ENCODE data around the gene TRAPPC12.

The TRAPPC12 gene

GRCh38 chr2:3338340-3338739 is 41.2 kb upstream of the TRAPPC12 start:
- H3K4me1 ChIP-seq (ENCODE audit: low read depth, poor library complexity, severe bottlenecking) = no peaks in the 10 kb centered on the region
- no peak overlapping the region for H3K4me3 ChIP-seq (IDR thresholded peaks at IDR 0.05; ENCODE audit: insufficient read depth, low read depth, low read length)
- no peak overlapping the region for H3K9ac ChIP-seq
- no peaks in the 10 kb centered on the region for H3K79me2 ChIP-seq (ENCODE audit: insufficient read depth, low read depth)
- H3K27ac ChIP-seq = no peak overlapping the region
- no peak overlapping the region for H3K4me2 ChIP-seq
- no peak for TF ChIP-seq CTCF (conservative IDR thresholded peaks at IDR 0.05; ENCODE audit: low read depth, low read length)
- no peak overlapping the region for H2AFZ ChIP-seq (ENCODE audit: low read depth)
- H4K20me1 ChIP-seq (ENCODE audit: insufficient read depth) = no peaks in the 10 kb centered on the region
- no peaks in the 10 kb centered on the region for H3K27me3 ChIP-seq (ENCODE audit: insufficient read depth, low read depth)
- H3K36me3 ChIP-seq (ENCODE audit: insufficient read depth) = no peaks in the 10 kb centered on the region

- H3K27me3 ChIP-seq (ENCODE audit: insufficient read depth, low read depth) = no peaks in the 10 kb centered on the region
- H3K4me1 ChIP-seq (ENCODE audit: low read depth, poor library complexity, severe bottlenecking) = no peaks in the 10 kb centered on the region
- no peak overlapping the region for H3K4me3 ChIP-seq (IDR thresholded peaks at IDR 0.05; ENCODE audit: insufficient read depth, low read depth, low read length)
- H4K20me1 ChIP-seq (ENCODE audit: insufficient read depth) = no peaks in the 10 kb centered on the region
- H2AFZ ChIP-seq (ENCODE audit: low read depth) = no peak overlapping the region
- no peak overlapping the region for H3K9ac ChIP-seq
- H3K36me3 ChIP-seq (ENCODE audit: insufficient read depth) = no peaks in the 10 kb centered on the region
- no peak overlapping the region for H3K4me2 ChIP-seq
- H3K27ac ChIP-seq = no peak overlapping the region
- no peak for TF ChIP-seq CTCF (conservative IDR thresholded peaks at IDR 0.05; ENCODE audit: low read depth, low read length)
- no peaks in the 10 kb centered on the region for H3K79me2 ChIP-seq (ENCODE audit: insufficient read depth, low read depth)
Measured at GRCh38 chr2:3340144-3340543, 39.4 kb upstream of the TRAPPC12 start.

GRCh38 chr2:3341336-3341735 is 38.2 kb upstream of the TRAPPC12 start:
- TF ChIP-seq CTCF (conservative IDR thresholded peaks at IDR 0.05; ENCODE audit: low read depth, low read length) = no peak
- Histone ChIP-seq H3K4me2 (no peak overlapping the region), H2AFZ (ENCODE audit: low read depth) (no peak overlapping the region), H3K4me1 (ENCODE audit: low read depth, poor library complexity, severe bottlenecking) (no peaks in the 10 kb centered on the region), H3K36me3 (ENCODE audit: insufficient read depth) (no peaks in the 10 kb centered on the region), H3K79me2 (ENCODE audit: insufficient read depth, low read depth) (no peaks in the 10 kb centered on the region), H3K27ac (no peak overlapping the region), H3K4me3 (IDR thresholded peaks at IDR 0.05; ENCODE audit: insufficient read depth, low read depth, low read length) (no peak overlapping the region), H3K27me3 (ENCODE audit: insufficient read depth, low read depth) (no peaks in the 10 kb centered on the region), H3K9ac (no peak overlapping the region), H4K20me1 (ENCODE audit: insufficient read depth) (no peaks in the 10 kb centered on the region)

- Histone ChIP-seq H3K4me1 (ENCODE audit: low read depth, poor library complexity, severe bottlenecking) (no peaks in the 10 kb centered on the region), H3K36me3 (ENCODE audit: insufficient read depth) (no peaks in the 10 kb centered on the region), H3K4me3 (IDR thresholded peaks at IDR 0.05; ENCODE audit: insufficient read depth, low read depth, low read length) (no peak overlapping the region), H4K20me1 (ENCODE audit: insufficient read depth) (no peaks in the 10 kb centered on the region), H3K27me3 (ENCODE audit: insufficient read depth, low read depth) (no peaks in the 10 kb centered on the region), H3K27ac (no peak overlapping the region), H3K4me2 (no peak overlapping the region), H3K9ac (no peak overlapping the region), H2AFZ (ENCODE audit: low read depth) (no peak overlapping the region), H3K79me2 (ENCODE audit: insufficient read depth, low read depth) (no peaks in the 10 kb centered on the region)
- TF ChIP-seq CTCF (conservative IDR thresholded peaks at IDR 0.05; ENCODE audit: low read depth, low read length) = no peak
Measured at GRCh38 chr2:3342324-3342723, 37.2 kb upstream of the TRAPPC12 start.

GRCh38 chr2:3343012-3343411 is 36.5 kb upstream of the TRAPPC12 start:
- no peak for TF ChIP-seq CTCF (conservative IDR thresholded peaks at IDR 0.05; ENCODE audit: low read depth, low read length)
- H3K4me1 ChIP-seq (ENCODE audit: low read depth, poor library complexity, severe bottlenecking) = no peaks in the 10 kb centered on the region
- no peaks in the 10 kb centered on the region for H3K79me2 ChIP-seq (ENCODE audit: insufficient read depth, low read depth)
- H3K4me3 ChIP-seq (IDR thresholded peaks at IDR 0.05; ENCODE audit: insufficient read depth, low read depth, low read length) = no peak overlapping the region
- no peaks in the 10 kb centered on the region for H4K20me1 ChIP-seq (ENCODE audit: insufficient read depth)
- no peaks in the 10 kb centered on the region for H3K27me3 ChIP-seq (ENCODE audit: insufficient read depth, low read depth)
- H2AFZ ChIP-seq (ENCODE audit: low read depth) = no peak overlapping the region
- H3K9ac ChIP-seq = no peak overlapping the region
- no peaks in the 10 kb centered on the region for H3K36me3 ChIP-seq (ENCODE audit: insufficient read depth)
- H3K27ac ChIP-seq = no peak overlapping the region
- H3K4me2 ChIP-seq = no peak overlapping the region
